ENCODE data around the gene GTSE1. TPM values are rescaled to one million over a fixed set of nuclear protein-coding genes. Genes with fewer than 3 reads are reported as not detected.

GTSE1 gene
- total and polyA plus RNA-seq, 2 of the 13 experiments (the other 11 are each of a cell fraction or from before 2014, with no cell fraction given): 10.7 to 13.5 TPM

DNA sequence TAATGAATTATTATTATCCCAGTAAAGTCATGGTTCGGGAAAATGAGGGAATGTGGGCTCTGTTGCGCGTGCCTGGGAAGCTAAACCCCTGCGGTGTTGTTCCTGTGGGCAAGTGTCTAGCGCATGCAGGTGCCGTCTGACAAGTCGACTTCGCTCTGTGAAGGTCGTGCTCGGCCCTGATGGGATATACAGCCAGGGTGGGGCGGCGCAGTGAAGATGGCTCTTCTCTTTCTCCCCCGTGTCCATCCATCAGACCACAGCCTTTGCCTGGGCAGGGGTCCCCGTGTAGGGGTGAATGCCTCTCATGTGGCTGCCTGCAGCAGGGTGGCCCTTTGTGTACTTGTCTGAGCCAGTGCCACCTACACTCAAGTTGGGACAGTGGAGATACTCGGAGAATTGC is 26.0 kb downstream of the GTSE1 start (continued):
- TF ChIP-seq ZNF749 (CRISPR knock-in tag; IDR thresholded peaks at IDR 0.05; ENCODE audit: borderline replicate concordance): no peak
- TF ChIP-seq PBX3 (CRISPR knock-in tag; IDR thresholded peaks at IDR 0.05; ENCODE audit: borderline replicate concordance): no peak

DNA sequence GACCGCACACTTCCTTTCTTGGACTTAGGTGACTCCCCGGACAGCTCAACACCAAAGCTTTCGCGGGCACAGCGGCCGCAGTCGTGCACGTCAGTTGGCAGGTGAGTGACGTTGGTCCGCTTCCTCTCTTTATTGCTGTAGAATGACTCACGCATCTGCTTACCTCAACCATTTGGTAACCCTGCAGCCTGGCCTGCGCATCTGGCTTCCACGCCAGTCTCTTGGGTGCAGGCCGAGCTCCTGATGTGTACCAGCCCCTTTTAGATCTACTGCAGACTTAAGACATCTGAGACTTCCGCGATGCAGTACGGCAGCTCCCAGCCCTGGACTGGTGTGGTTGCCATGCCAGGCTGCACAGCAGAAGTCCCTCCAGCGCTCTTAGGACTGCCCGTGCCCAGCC is 26.5 kb downstream of the GTSE1 start:
- in situ Hi-C loops (cut with HindIII; ENCODE audit: extremely low pct_ligation_motif_present, low pct_unique_long_range_greater_than_20kb) (no loop called here), intact Hi-C loops (cut with micrococcal nuclease; ENCODE audit: unreplicated experiment) (no loop called here)
- Histone ChIP-seq H3K36me3 (replicated peaks in 1 of 2; ENCODE audit: control insufficient read depth in 1 of 2, insufficient read depth in 2 of 2, low read length in 2 of 2) (peaks cover 12 to 76% of the 10 kb centered on the region in 2 experiments), H3K27me3 (ENCODE audit: control insufficient read depth in 1 of 2, insufficient read depth in 2 of 2, low read length in 2 of 2) (no peaks in the 10 kb centered on the region), H2AFZ (ENCODE audit: low read length) (no peak overlapping the region), H4K20me1 (ENCODE audit: insufficient read depth, low read length) (no peaks in the 10 kb centered on the region), H3K4me2 (ENCODE audit: low read depth, low read length) (no peak overlapping the region), H3K27ac (ENCODE audit: extremely low read length, insufficient read depth, low read length) (no peak overlapping the region), H3K9me3 (ENCODE audit: low read length) (no peaks in the 10 kb centered on the region), H3K79me2 (ENCODE audit: insufficient read depth, low read length) (no peaks in the 10 kb centered on the region), H3K4me3 (replicated peaks in 1 of 3; ENCODE audit: insufficient read depth in 1 of 3, low read depth in 2 of 3, low read length in 3 of 3) (no peak overlapping the region), H3K4me1 (ENCODE audit: insufficient read depth, low read length) (no peaks in the 10 kb centered on the region), H3K9ac (ENCODE audit: insufficient read depth, low read depth, low read length) (no peak overlapping the region)
- DNase-seq (ENCODE audit: low spot score): no peak
- no TSS peak for BruUV-seq (replicated peaks)
- ATAC-seq: no peak
- ChIA-PET CTCF (ENCODE audit: low intra/inter-chr PET ratio, low total read pairs) (no interaction called here), POLR2A (no interaction called here)
- TF ChIP-seq TSC22D2 (CRISPR knock-in tag; IDR thresholded peaks at IDR 0.05; ENCODE audit: borderline replicate concordance) (no peak), ARID2 (CRISPR knock-in tag; IDR thresholded peaks at IDR 0.05; ENCODE audit: borderline replicate concordance) (no peak), ZNF746 (CRISPR knock-in tag; IDR thresholded peaks at IDR 0.05) (no peak), SP5 (CRISPR knock-in tag; IDR thresholded peaks at IDR 0.05; ENCODE audit: borderline replicate concordance, low read depth) (no peak), ZNF644 (CRISPR knock-in tag; IDR thresholded peaks at IDR 0.05; ENCODE audit: low read depth) (no peak), EHMT2 (IDR thresholded peaks at IDR 0.05; ENCODE audit: borderline replicate concordance, low read depth, low read length) (no peak), ZNF441 (CRISPR knock-in tag; IDR thresholded peaks at IDR 0.05; ENCODE audit: borderline replicate concordance) (no peak), FOXM1 (CRISPR knock-in tag; IDR thresholded peaks at IDR 0.05) (no peak), PLRG1 (conservative IDR thresholded peaks at IDR 0.05) (no peak), ZNF597 (CRISPR knock-in tag; IDR thresholded peaks at IDR 0.05) (no peak), ZNF839 (CRISPR knock-in tag; IDR thresholded peaks at IDR 0.05; ENCODE audit: borderline replicate concordance) (no peak), ZNF878 (CRISPR knock-in tag; IDR thresholded peaks at IDR 0.05) (no peak), MLLT10 (CRISPR knock-in tag; IDR thresholded peaks at IDR 0.05) (no peak), ZNF44 (CRISPR knock-in tag; IDR thresholded peaks at IDR 0.05) (no peak), ATF6 (CRISPR knock-in tag; conservative IDR thresholded peaks at IDR 0.05) (no peak), BRD4 (CRISPR knock-in tag; IDR thresholded peaks at IDR 0.05) (no peak), ZNF263 (CRISPR knock-in tag; IDR thresholded peaks at IDR 0.05) (no peak), DPF2 (CRISPR knock-in tag; IDR thresholded peaks at IDR 0.05; ENCODE audit: borderline replicate concordance, low read depth) (no peak), XRCC5 (optimal IDR thresholded peaks at IDR 0.05; ENCODE audit: low read length) (no peak)
- TF ChIP-seq, protein P1, sequence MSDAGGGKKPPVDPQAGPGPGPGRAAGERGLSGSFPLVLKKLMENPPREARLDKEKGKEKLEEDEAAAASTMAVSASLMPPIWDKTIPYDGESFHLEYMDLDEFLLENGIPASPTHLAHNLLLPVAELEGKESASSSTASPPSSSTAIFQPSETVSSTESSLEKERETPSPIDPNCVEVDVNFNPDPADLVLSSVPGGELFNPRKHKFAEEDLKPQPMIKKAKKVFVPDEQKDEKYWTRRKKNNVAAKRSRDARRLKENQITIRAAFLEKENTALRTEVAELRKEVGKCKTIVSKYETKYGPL (CRISPR knock-in tag; IDR thresholded peaks at IDR 0.05): no peak
- no peak for FAIRE-seq
- WGBS (ENCODE audit: low lambda C conversion rate): 98% methylated on average over 14 of the region's 19 CpGs

Data from HepG2 (cell line).